Hematopoietic multipotent progenitor cell treated with erythropoietin and hydrocortisone succinate and interleukin-3 and kit ligand, for 15 days (in vitro differentiated cells): ENCODE data around the gene HMG20B.
"Not testable (repeated sequence)": the region's sequence is repeated elsewhere in the genome, so short reads cannot be mapped to it uniquely, and the experiment has no call there.

Experiments used
- DNase-seq: peaks from one replicate; pipeline ENCODE4 v3.0.0-alpha.2; 2015; ENCODE audit warnings: low spot score

Gene HMG20B

GRCh38 chr19:3572855-3573161 lies at the start of gene HMG20B:
HMG20B (plus strand) TSS chr19:3572944; CDS start chr19:3573310, 366 bp downstream.
- DNase-seq = no peak

GRCh38 chr19:3523361-3524077 lies 49.2 kb upstream of the HMG20B start:
- no peak for DNase-seq

- DNase-seq = no peak
Measured at GRCh38 chr19:3524078-3524842, 48.5 kb upstream of the HMG20B start.

DNA sequence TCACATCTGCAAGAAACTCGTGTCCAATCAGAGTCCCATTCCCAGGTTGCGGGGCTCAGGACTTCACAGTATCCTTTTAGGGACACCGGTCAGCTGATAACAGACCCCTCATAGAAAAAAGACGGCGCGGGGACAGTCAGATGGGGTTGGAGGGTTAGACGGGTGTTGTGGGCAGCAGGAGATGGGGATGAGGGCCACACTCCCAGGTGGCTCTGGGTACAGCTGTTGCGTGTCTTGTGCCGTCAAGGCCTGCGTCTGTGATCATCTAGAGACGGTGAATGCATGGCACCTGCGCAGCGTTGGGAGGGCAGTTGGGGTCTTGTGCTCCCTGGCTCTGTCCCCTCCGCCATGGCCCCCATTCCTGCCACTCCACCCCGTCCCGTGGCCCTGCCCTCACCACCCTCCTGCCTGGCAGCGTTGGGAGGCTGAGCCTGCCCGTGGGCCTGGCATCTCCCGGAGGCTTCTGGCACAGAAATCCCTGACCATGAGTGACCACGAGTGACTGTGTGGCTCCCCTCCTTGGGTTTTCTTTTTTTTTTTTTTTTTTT lies 47.8 kb upstream of the HMG20B start:
- no peak for DNase-seq

DNA sequence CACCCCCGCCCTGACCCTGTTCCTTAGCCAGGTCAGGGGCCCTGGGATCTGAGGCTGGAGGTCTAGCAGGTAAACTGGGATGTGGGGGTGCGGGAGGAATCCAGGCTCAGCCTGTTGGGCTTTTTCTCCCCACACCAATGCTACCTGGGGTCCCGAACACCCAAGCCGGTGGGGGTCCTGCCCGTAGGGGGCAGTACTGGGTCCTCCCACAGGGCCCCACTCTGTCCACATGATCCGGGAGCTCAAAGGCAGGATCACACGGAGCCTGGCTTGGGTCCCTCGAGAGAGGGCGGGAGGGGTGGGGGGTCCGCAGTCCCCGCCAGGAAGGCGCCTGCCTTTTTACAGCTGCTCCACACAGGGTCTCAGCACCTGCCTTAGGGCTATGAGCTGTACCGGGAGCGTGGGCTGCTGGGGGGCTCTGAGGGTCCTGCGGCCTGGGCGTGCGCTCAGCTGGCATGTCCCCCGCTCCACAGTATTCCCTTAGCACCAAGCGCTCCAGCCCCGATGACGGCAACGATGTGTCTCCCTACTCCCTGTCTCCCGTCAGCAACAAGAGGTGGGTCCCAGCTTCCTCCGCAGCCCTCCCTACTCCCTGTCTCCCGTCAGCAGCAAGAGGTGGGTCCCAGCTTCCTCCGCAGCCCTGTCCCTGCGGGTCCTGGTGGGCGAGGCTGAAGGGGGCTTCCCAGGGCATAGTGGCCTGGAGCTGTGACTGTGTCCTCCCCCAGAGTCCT lies 46.1 kb upstream of the HMG20B start:
- DNase-seq = no peak

GRCh38 chr19:3527238-3527910 lies 45.4 kb upstream of the HMG20B start:
- no peak for DNase-seq

GRCh38 chr19:3528080-3528479 lies 44.7 kb upstream of the HMG20B start:
- no peak for DNase-seq

GRCh38 chr19:3528539-3529211 lies 44.1 kb upstream of the HMG20B start:
- no peak for DNase-seq

DNA sequence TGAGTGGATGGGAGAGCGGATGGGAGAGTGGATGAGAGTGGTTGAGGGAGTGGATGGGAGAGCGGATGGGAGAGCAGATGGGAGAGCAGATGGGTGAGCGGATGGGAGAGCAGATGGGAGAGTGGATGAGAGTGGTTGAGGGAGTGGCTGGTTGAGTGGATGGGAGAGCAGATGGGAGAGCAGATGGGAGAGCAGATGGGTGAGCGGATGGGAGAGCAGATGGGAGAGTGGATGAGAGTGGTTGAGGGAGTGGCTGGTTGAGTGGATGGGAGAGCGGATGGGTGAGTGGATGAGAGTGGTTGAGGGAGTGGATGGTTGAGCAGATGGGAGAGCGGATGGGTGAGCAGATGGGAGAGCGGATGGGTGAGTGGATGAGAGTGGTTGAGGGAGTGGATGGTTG lies 43.4 kb upstream of the HMG20B start:
- DNase-seq = not testable (repeated sequence)

- DNase-seq = no peak
Measured at GRCh38 chr19:3530389-3530788, 42.4 kb upstream of the HMG20B start.

- DNase-seq = no peak
Measured at GRCh38 chr19:3531716-3532115, 41.0 kb upstream of the HMG20B start.

DNA sequence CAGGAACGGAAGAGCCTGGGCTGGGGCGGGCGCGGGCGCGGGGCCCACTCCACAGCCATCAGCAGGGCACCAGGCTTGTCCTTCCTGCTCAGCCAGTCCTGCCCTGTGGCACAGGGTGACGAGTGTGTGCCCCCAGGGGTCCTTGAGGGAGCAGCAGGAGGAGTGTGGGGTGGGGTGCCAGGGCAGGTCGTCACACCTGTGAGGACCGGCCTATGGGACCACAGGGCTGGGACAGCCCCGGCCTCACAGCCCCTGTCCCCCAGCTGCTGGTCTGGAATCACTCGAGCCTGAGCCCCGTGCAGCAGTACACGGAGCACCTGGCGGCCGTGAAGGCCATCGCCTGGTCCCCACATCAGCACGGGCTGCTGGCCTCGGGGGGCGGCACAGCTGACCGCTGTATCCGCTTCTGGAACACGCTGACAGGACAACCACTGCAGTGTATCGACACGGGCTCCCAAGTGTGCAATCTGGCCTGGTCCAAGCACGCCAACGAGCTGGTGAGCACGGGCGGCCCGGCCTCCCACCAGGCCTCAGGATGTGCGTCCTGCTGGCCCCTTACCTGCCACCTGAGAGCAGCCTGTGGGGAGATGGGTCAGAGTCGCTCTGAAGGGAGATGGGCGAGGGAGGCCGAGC lies 40.5 kb upstream of the HMG20B start:
- no peak for DNase-seq

DNA sequence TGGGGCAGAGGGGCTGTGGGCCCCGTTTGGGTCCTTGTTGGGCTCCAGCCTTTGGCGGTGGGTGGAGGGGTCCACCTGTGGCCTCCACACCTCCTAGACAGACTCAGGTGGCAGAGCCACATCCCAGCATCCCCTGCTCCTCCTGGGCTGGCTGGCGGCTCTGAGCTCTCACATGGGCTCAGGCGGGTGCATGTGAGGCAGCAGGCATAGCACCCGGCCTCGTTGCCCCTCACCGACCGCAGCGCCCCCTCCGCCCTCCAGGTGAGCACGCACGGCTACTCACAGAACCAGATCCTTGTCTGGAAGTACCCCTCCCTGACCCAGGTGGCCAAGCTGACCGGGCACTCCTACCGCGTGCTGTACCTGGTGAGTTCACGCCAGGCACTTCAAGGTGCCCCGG lies 39.7 kb upstream of the HMG20B start:
- no peak for DNase-seq

DNA sequence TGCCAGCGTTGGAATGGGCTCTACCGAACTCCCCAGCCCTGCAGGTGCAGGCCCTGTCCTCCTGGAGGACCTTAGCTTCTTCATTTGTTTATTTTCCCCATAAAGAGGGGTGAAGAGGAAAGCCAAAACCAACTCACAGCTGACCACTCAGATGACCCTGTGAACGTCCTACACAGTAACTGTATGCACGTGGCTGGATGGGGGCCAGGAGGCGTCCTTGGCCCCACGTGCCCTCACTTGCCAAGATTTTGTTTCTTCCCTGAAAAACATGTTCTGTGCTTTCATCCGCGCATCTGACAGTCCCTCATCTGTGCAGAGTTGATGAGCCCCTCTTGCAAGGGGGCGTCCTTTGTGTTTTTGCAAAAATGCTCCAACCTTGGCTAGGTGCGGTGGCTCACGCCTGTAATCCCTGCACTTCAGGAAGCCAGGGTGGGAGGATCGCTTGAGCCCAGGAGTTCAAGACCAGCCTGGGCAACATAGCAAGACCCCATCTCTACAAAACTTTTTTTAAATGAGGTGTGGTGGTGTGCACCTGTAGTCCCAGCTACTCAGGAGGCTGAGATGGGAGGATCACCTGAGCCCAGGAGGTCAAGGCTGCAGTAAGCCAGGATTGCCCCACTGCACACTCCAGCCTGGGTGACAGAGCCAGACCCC lies 39.1 kb upstream of the HMG20B start:
- no peak for DNase-seq

DNA sequence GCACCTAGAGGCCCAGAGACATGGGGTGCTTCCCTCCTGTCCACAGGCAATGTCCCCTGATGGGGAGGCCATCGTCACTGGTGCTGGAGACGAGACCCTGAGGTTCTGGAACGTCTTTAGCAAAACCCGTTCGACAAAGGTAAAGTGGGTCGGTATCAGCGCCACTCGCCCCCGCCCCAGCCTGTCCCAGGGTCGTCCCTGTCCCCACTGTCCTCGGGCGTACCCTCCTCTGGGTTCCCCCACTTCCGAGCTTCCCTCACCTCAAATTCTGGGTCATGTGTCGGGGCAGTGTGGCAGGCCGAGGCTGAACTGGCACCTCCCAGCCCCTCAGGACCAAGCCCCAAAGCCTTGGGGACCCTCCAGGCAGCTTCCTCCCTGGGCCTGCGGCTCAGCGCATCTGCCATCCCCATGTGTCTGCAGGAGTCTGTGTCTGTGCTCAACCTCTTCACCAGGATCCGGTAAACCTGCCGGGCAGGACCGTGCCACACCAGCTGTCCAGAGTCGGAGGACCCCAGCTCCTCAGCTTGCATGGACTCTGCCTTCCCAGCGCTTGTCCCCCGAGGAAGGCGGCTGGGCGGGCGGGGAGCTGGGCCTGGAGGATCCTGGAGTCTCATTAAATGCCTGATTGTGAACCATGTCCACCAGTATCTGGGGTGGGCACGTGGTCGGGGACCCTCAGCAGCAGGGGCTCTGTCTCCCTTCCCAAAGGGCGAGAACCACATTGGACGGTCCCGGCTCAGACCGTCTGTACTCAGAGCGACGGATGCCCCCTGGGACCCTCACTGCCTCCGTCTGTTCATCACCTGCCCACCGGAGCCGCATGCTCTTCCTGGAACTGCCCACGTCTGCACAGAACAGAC lies 38.1 kb upstream of the HMG20B start:
- no peak for DNase-seq

DNA sequence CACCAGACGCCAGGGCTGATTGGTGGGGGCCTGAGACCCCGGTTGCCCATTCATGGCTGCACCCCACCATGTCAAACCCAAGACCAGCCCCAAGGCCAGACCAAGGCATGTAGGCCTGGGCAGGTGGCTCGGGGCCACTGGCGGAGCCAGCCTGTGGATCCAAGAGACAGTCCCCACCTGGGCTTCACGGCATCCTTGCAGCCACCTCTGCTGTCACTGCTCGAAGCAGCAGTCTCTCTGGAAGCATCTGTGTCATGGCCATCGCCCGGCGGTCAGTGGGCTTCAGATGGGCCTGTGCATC lies 37.6 kb upstream of the HMG20B start:
- no peak for DNase-seq

GRCh38 chr19:3535563-3535965 lies 37.2 kb upstream of the HMG20B start:
- no peak for DNase-seq

DNA sequence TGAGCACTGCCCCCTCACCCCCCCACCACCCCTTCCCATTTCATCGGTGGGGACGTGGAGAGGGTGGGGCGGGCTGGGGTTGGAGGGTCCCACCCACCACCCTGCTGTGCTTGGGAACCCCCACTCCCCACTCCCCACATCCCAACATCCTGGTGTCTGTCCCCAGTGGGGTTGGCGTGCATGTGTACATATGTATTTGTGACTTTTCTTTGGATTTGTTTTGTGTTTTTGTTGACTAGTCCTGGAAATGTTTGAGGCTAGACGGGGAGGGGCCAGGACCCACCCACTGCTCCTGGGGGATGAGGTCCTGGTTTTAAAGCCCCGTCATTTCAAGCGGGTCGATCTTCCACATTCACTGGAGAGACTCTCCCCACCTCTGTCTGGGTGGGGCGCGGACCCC lies 36.8 kb upstream of the HMG20B start:
- no peak for DNase-seq

GRCh38 chr19:3536429-3537100 lies 36.2 kb upstream of the HMG20B start:
- DNase-seq = no peak
